Left ventricle myocardium superior (tissue), 1 donor: ENCODE results near the gene CUL4A. TPM values are rescaled to one million over a fixed set of nuclear protein-coding genes. Genes with fewer than 3 reads are reported as not detected.
A peak's percentile ranks its signal among the peaks of the same experiment; 100 is the strongest.

ENCODE experiments used
- ATAC-seq: fragments of 200-7000 bp; cut with Tn5 transposase; one replicate; pipeline ENCODE4 v1.9.1; 2020; ENCODE audit warnings: mild to moderate bottlenecking, moderate library complexity
- DNase-seq: peaks from one replicate; pipeline ENCODE4 v3.0.0-alpha.2; 2020
- intact Hi-C: fragments of 100-400 bp; cut with micrococcal nuclease; formaldehyde crosslinking; loops from one replicate; pipeline ENCODE4 v1.11.0; 2022
- total RNA-seq: library from RNA; stranded (reverse); fragmentation: NEBNext Ultra II Directional; extraction: Animal tissue kit (Norgen Biotek cat#: 25700); gene quantifications from one replicate; pipeline ENCODE4 v1.2.1, GENCODE V29; 2021
- donor health status: DM: no; HTN: yes; CAD: no; lungs with severe emphysema.

Gene CUL4A
- total RNA-seq, 1 donor from 2014 or later = 160 TPM

GRCh38 chr13:113267642-113268405 is 58.4 kb downstream of the CUL4A start:
- intact Hi-C loops = no loop called here
- peak; percentile 25 for ATAC-seq
- DNase-seq = no peak

DNA sequence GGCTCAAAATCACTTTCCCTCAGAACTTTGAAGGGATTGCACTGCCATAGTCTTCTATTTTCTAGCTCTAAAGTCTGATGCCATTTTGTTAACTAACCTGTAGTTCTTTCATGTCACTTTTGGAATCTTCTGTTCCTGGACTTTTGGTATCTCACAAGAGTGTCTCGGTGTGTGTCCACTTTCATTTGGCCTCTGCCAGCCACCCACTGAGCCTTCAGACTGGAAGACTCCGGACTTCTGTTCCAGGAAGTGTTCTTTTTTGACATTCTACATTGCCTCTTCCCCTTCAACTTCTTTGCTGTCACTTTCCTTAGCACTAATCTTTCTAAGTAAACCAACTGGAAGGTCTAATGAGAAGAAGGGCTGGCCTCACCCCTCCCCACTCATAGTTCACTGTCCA is 62.6 kb downstream of the CUL4A start:
- DNase-seq = no peak
- ATAC-seq = no peak
- intact Hi-C loops = no loop called here

GRCh38 chr13:113272701-113273181 is 63.3 kb downstream of the CUL4A start:
- DNase-seq = no peak
- intact Hi-C loops = no loop called here
- ATAC-seq = peak; percentile 37

- no peak for DNase-seq
- intact Hi-C loops = no loop called here
- ATAC-seq = no peak
Observed at GRCh38 chr13:113273321-113273720, 63.9 kb downstream of the CUL4A start.

GRCh38 chr13:113273851-113274590 is 64.6 kb downstream of the CUL4A start:
- no peak for DNase-seq
- intact Hi-C loops = no loop called here
- ATAC-seq = peak; percentile 43

DNA sequence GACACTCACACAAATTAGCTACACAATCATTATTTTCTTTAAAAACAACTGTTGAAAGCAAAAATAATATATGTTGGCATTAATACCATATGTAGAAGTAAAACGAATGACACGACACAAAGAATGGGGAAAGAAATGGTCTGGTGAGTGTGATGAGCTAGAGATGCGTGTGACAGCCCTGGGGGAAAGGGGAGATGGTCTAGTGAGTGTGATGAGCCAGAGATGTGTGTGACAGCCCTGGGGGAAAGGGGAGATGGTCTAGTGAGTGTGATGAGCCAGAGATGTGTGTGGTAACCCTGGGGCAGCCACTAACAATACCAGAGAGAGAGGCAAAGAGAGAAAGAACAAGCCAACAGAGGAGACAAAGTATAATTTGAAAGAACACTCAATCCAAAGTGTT is 65.3 kb downstream of the CUL4A start:
- ATAC-seq = no peak
- DNase-seq = no peak
- intact Hi-C loops = no loop called here

DNA sequence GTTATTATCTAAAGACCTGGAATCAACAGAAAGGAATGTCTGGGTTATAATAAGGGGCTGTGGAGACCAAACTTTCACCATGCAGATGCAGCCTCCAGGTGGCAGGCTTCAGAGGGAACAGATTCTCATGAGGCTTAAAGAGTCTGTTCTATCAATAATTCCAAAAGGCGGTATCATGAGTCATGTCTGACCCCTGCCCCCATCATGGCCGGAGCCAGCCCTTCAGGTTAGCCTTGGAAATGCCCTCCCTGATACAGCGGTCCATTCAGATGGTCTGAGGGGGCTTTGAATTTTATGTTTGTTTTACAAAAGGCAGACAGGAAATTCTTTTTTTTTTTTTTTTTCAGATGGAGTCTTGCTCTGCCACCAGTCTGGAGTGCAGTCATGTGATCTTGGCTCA is 66.0 kb downstream of the CUL4A start:
- no peak for DNase-seq
- intact Hi-C loops = no loop called here
- ATAC-seq = peak; percentile 69

- ATAC-seq = no peak
- intact Hi-C loops = no loop called here
- DNase-seq = no peak
Observed at GRCh38 chr13:113280126-113280525, 70.7 kb downstream of the CUL4A start.

DNA sequence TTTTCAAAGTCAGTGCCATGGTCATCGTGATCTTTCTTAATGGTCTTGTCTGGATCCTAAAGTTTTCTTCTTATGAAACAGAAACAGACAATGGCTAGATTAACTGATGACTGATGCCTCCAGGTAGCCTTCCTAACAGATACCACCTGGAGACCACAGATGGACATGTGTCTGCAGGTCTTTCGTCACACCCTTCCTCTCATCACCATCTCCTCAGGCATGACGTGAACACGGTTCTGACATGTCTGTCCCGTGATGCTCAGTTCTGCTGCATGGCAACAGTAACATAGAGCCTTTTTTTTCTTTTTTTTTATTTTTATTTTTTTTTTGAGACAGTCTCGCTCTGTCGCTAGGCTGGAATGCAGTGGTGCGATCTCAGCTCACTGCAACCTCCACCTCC is 74.5 kb downstream of the CUL4A start:
- ATAC-seq = no peak
- intact Hi-C loops = no loop called here
- DNase-seq = no peak

DNA sequence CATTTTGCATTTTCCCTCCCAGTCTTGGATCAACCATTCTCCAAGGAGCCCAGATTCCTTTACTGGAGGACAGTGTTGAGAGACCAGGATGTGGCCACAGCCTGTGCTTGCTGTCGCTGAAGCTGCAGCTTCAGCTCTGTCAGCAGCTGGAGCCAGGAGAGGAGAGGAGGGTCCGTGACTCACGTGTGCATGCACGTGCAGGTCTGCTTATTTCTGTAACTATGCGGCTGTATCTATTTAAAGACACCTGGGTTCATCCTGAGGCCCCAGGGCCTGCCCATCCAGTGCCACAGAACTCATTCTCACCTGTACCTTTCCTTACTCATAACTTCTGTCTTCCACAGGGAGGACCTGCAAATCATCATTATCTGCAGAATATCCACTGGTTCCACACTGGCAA is 79.5 kb downstream of the CUL4A start:
- no peak for ATAC-seq
- no peak for DNase-seq
- intact Hi-C loops = no loop called here

- intact Hi-C loops = no loop called here
- no peak for ATAC-seq
- DNase-seq = no peak
Observed at GRCh38 chr13:113291129-113291528, 81.7 kb downstream of the CUL4A start.

- ATAC-seq (no peak), DNase-seq (peak; percentile 44)
- intact Hi-C loops = no loop called here
Observed at GRCh38 chr13:113292021-113292862, 82.8 kb downstream of the CUL4A start.

- DNase-seq = no peak
- ATAC-seq = no peak
- intact Hi-C loops = no loop called here
Observed at GRCh38 chr13:113293686-113294085, 84.3 kb downstream of the CUL4A start.

GRCh38 chr13:113295776-113296175 is 86.4 kb downstream of the CUL4A start:
- intact Hi-C loops = no loop called here
- ATAC-seq (no peak), DNase-seq (no peak)

DNA sequence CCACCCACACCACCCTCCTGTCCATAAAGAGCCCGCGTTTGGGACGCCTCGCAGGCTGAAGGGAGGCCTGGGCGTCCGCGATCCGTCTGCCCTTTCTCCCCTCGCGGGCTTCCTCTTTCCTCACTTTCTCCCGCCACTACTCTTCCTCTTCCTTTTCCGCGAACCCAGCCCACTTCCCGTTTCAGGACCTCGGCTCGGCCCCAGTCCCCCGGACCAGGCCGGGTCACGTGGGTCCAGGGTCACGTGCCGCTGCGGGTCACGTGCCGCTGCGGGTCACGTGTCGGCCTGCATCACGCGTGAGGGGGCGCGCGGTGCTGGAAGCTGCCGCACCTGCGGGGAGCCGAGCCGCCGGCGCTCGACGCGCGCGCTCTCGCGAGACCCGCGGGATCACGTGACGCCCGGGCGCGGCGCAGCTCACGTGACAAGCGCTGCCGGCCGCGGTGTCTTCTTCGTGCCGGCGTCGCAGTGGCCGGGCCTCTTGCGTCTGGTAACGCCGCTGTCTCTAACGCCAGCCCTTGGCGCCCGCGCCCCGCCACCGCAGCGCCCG is 87.5 kb downstream of the CUL4A start, which contains the start of gene LAMP1:
Gene LAMP1 (plus strand): TSS at position 417 of the 547 bp plus-strand sequence. CDS start 196 bp downstream, outside the sequence.
- intact Hi-C loops = no loop called here
- ATAC-seq = peak; percentile 96

GRCh38 chr13:113297370-113298042 is 88.1 kb downstream of the CUL4A start:
- intact Hi-C loops = no loop called here
- ATAC-seq (no peak), DNase-seq (no peak)

More for the DNA sequence above, 87.5 kb downstream of the CUL4A start, which contains the start of gene LAMP1:
- peak; percentile 100 for DNase-seq

GRCh38 chr13:113298043-113298945 is 88.9 kb downstream of the CUL4A start:
- intact Hi-C loops = no loop called here
- DNase-seq = no peak
- ATAC-seq = no peak

DNA sequence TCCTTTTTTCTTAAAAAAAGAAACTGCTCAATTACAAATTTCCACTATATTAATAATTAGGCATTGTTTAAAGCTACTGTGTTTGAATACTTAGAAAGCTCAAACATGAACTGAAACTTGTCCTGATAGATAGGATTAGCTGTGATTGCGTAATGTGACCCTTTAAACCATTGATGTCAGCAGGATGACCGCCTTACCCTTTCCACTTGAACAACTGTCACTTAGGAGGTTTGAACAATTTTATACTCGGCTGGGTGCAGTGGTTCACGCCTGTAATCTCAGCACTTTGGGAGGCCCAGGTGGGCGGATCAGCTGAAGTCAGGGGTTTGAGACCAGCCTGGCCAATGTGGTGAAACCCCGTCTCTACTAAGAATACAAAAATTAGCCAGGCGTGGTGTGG is 90.5 kb downstream of the CUL4A start:
- DNase-seq = no peak
- intact Hi-C loops = no loop called here
- ATAC-seq = no peak
